Measurements from ENCODE around the gene PAQR6.

PAQR6 gene

GRCh38 chr1:156212130-156212529 is 35.7 kb downstream of the PAQR6 start:
- intact Hi-C loops (cut with DNase I), result loop anchor here (2.0 kb wide), 1 partner anchor 17 kb away; the partner anchor contains the start of gene SLC25A44
- DNase-seq, result no peak

- intact Hi-C loops (cut with DNase I), result no loop called here
- no peak for DNase-seq
Observed at GRCh38 chr1:156211243-156211642, 36.6 kb downstream of the PAQR6 start.

GRCh38 chr1:156204686-156205085 is 43.2 kb downstream of the PAQR6 start:
- intact Hi-C loops (cut with DNase I), result no loop called here
- no peak for DNase-seq

- intact Hi-C loops (cut with DNase I), result no loop called here
Observed at GRCh38 chr1:156203331-156203730, 44.5 kb downstream of the PAQR6 start.

GRCh38 chr1:156200044-156200443 is 47.8 kb downstream of the PAQR6 start:
- DNase-seq, result no peak
- intact Hi-C loops (cut with DNase I), result no loop called here

More at GRCh38 chr1:156203331-156203730, 44.5 kb downstream of the PAQR6 start:
- DNase-seq, result no peak

GRCh38 chr1:156198831-156199349 is 49.0 kb downstream of the PAQR6 start:
- no peak for DNase-seq
- intact Hi-C loops (cut with DNase I), result no loop called here

GRCh38 chr1:156196445-156196844 is 51.4 kb downstream of the PAQR6 start:
- intact Hi-C loops (cut with DNase I), result no loop called here

GRCh38 chr1:156195853-156196252 is 52.0 kb downstream of the PAQR6 start:
- intact Hi-C loops (cut with DNase I), result loop anchor here (2.0 kb wide), 1 partner anchor 17 kb away; the partner anchor contains the start of gene PMF1
- no peak for DNase-seq

More at GRCh38 chr1:156196445-156196844, 51.4 kb downstream of the PAQR6 start:
- DNase-seq, result peak in 1 of 10 donors; percentile 21

- peak in 5 of 10 donors; percentile 21 to 88 (median 31) for DNase-seq
- intact Hi-C loops (cut with DNase I), result loop anchor here (2.0 to 5.0 kb wide), 2 partner anchors 19 to 47 kb away; partner anchors contain the start of gene PMF1
Observed at GRCh38 chr1:156194300-156194652, 53.6 kb downstream of the PAQR6 start.

GRCh38 chr1:156193488-156194299 is 54.2 kb downstream of the PAQR6 start, which contains the start of gene SLC25A44:
Gene SLC25A44, plus strand, starts transcription at chr1:156194104. Its CDS starts 5,744 bp downstream, at chr1:156199848.
- peak; percentile 95 to 99 (median 96) for DNase-seq
- intact Hi-C loops (cut with DNase I), result loop anchor here (2.0 to 5.0 kb wide), 2 partner anchors 19 to 46 kb away; partner anchors contain the start of gene PMF1

Measured in posterior cingulate gyrus (tissue), 11 donors.